Peyer's patch (tissue), 4 donors: ENCODE measurements around the gene TGFB1I1. TPM values are rescaled to one million over a fixed set of nuclear protein-coding genes. Genes with fewer than 3 reads are reported as not detected.
"Not testable (repeated sequence)": the region's sequence is repeated elsewhere in the genome, so short reads cannot be mapped to it uniquely, and the experiment has no call there.

ENCODE experiments used
- DNase-seq, 3 donors: peaks; one replicate each; pipeline ENCODE4 v3.0.0-alpha.2; 2017 to 2019
- H3K27ac ChIP-seq, 4 donors: fragments of 200-600 bp; sonication (generic); one replicate each; pipeline ENCODE4 v1.5.1; 2016 to 2019
- H3K27me3 ChIP-seq, 2 donors: fragments of 200-600 bp; sonication (generic); one replicate each; pipeline ENCODE4 v1.5.1; 2019
- H3K36me3 ChIP-seq, 3 donors: fragments of 200-600 bp; sonication (generic); one replicate each; pipeline ENCODE4 v1.5.1; 2016 to 2019
- H3K4me1 ChIP-seq, 4 donors: fragments of 200-600 bp; sonication (generic); one replicate each; pipeline ENCODE4 v1.5.1; 2016 to 2019
- H3K4me3 ChIP-seq, 4 donors: fragments of 200-600 bp; sonication (generic); 1 replicate in 3 of 4; 2 replicates in 1 of 4; pipeline ENCODE4 v1.5.1; 2016 to 2019; ENCODE audit warnings: mild to moderate bottlenecking in 1 of 4
- H3K9me3 ChIP-seq, 4 donors: fragments of 200-600 bp; sonication (generic); one replicate each; pipeline ENCODE4 v1.5.1; 2016 to 2019; ENCODE audit warnings: mild to moderate bottlenecking in 1 of 4
- CTCF ChIP-seq, 6 experiments: fragments of 450-650 bp in 4 of 6; fragments of 200-600 bp in 2 of 6; sonication (generic) in 1 of 6; IDR thresholded peaks; one replicate each; pipeline ENCODE4 v1.5.1; 2017 to 2019; ENCODE audit warnings: antibody characterized with exemption in 6 of 6, mild to moderate bottlenecking in 3 of 6, moderate library complexity in 1 of 6
- POLR2A ChIP-seq, 2 donors: fragments of 450-650 bp; IDR thresholded peaks; one replicate each; pipeline ENCODE4 v1.5.1; 2017; ENCODE audit warnings: antibody characterized with exemption in 2 of 2, mild to moderate bottlenecking in 2 of 2, moderate library complexity in 2 of 2
- total RNA-seq, 4 donors: library from RNA; depleted of rRNA; stranded (reverse); fragments of >200 nt; gene quantifications; one replicate each; pipeline ENCODE4 v1.1.0, GENCODE V29; 2016

Gene TGFB1I1
- total RNA-seq, 4 donors from 2014 or later, result 6.0 to 45.4 (median 18.2) TPM

GRCh38 chr16:31499928-31500327 lies 28.0 kb downstream of the TGFB1I1 start:
- TF ChIP-seq CTCF (IDR thresholded peaks at IDR 0.05), result no peak
- no peak for TF ChIP-seq POLR2A (IDR thresholded peaks at IDR 0.05)
- Histone ChIP-seq H3K27ac (no peak overlapping the region), H3K36me3 (peaks cover 0 to 56% (median 0%) of the 10 kb centered on the region in 3 donors), H3K27me3 (no peaks in the 10 kb centered on the region), H3K9me3 (no peaks in the 10 kb centered on the region), H3K4me3 (no peak overlapping the region), H3K4me1 (peaks cover 0 to 10% (median 0%) of the 10 kb centered on the region in 4 donors)
- DNase-seq, result no peak

- Histone ChIP-seq H3K36me3 (peaks cover 0 to 41% (median 0%) of the 10 kb centered on the region in 3 donors), H3K9me3 (no peaks in the 10 kb centered on the region), H3K27ac (no peak overlapping the region), H3K4me1 (peaks cover 0 to 13% (median 0%) of the 10 kb centered on the region in 4 donors), H3K4me3 (no peak overlapping the region), H3K27me3 (no peaks in the 10 kb centered on the region)
- TF ChIP-seq CTCF (IDR thresholded peaks at IDR 0.05) (no peak), POLR2A (IDR thresholded peaks at IDR 0.05) (no peak)
- DNase-seq, result no peak
Observed at GRCh38 chr16:31501226-31501965, 29.4 kb downstream of the TGFB1I1 start.

GRCh38 chr16:31501966-31502348 lies 30.0 kb downstream of the TGFB1I1 start:
- TF ChIP-seq POLR2A (IDR thresholded peaks at IDR 0.05) (no peak), CTCF (IDR thresholded peaks at IDR 0.05) (no peak)
- Histone ChIP-seq H3K36me3 (peaks cover 0 to 35% (median 0%) of the 10 kb centered on the region in 3 donors), H3K27ac (no peak overlapping the region), H3K4me3 (no peak overlapping the region), H3K27me3 (no peaks in the 10 kb centered on the region), H3K4me1 (peaks cover 0 to 19% (median 4%) of the 10 kb centered on the region in 4 donors), H3K9me3 (no peaks in the 10 kb centered on the region)
- DNase-seq, result no peak

- TF ChIP-seq CTCF (IDR thresholded peaks at IDR 0.05), result no peak
- no peak for TF ChIP-seq POLR2A (IDR thresholded peaks at IDR 0.05)
Observed at GRCh38 chr16:31502981-31503380, 31.0 kb downstream of the TGFB1I1 start.

GRCh38 chr16:31503555-31503954 lies 31.6 kb downstream of the TGFB1I1 start:
- not testable (repeated sequence) for H3K27me3 ChIP-seq, H3K9me3 ChIP-seq, H3K4me3 ChIP-seq, H3K27ac ChIP-seq, DNase-seq
- H3K4me1 ChIP-seq, result peaks cover 0 to 24% (median 8%) of the 10 kb centered on the region in 4 donors
- peaks cover 0 to 19% (median 0%) of the 10 kb centered on the region in 3 donors for H3K36me3 ChIP-seq

More at GRCh38 chr16:31502981-31503380, 31.0 kb downstream of the TGFB1I1 start:
- Histone ChIP-seq H3K27ac (no peak overlapping the region), H3K27me3 (no peaks in the 10 kb centered on the region), H3K4me1 (peaks cover 0 to 24% (median 8%) of the 10 kb centered on the region in 4 donors), H3K9me3 (no peaks in the 10 kb centered on the region), H3K36me3 (peaks cover 0 to 25% (median 0%) of the 10 kb centered on the region in 3 donors), H3K4me3 (no peak overlapping the region)
- no peak for DNase-seq

GRCh38 chr16:31504159-31504558 lies 32.2 kb downstream of the TGFB1I1 start:
- Histone ChIP-seq H3K27me3 (no peaks in the 10 kb centered on the region), H3K9me3 (no peaks in the 10 kb centered on the region), H3K4me3 (no peak overlapping the region), H3K36me3 (peaks cover 0 to 13% (median 0%) of the 10 kb centered on the region in 3 donors), H3K4me1 (peaks cover 0 to 24% (median 8%) of the 10 kb centered on the region in 4 donors), H3K27ac (no peak overlapping the region)
- TF ChIP-seq POLR2A (IDR thresholded peaks at IDR 0.05), result no peak
- no peak for TF ChIP-seq CTCF (IDR thresholded peaks at IDR 0.05)
- no peak for DNase-seq
